Heart right ventricle (tissue), 16 donors: Measurements from ENCODE around the gene TLE5. TPM values are rescaled to one million over a fixed set of nuclear protein-coding genes. Genes with fewer than 3 reads are reported as not detected.
A peak's percentile ranks its signal among the peaks of the same experiment; 100 is the strongest.
"Not testable (repeated sequence)": the region's sequence is repeated elsewhere in the genome, so short reads cannot be mapped to it uniquely, and the experiment has no call there.

Experiments
- ATAC-seq, 8 donors: fragments of 200-7000 bp; cut with Tn5 transposase; one replicate each; pipeline ENCODE4 v1.9.1; 2020; ENCODE audit warnings: mild to moderate bottlenecking in 8 of 8, moderate library complexity in 8 of 8, moderate number of reproducible peaks in 1 of 8
- DNase-seq, 2 donors: peaks; one replicate each; pipeline ENCODE4 v3.0.0-alpha.2; 2020
- H3K27ac ChIP-seq, 10 donors: fragments of 200-600 bp; sonication (generic) in 2 of 10; one replicate each; pipeline versions ENCODE4 v1.5.0 to v1.8.0; 2020 to 2022; ENCODE audit warnings: mild to moderate bottlenecking in 3 of 10
- H3K27me3 ChIP-seq, 7 donors: fragments of 200-600 bp; one replicate each; pipeline ENCODE4 v1.8.0; 2021 to 2022; ENCODE audit warnings: mild to moderate bottlenecking in 2 of 7
- H3K36me3 ChIP-seq, 9 donors: fragments of 200-600 bp; sonication (generic) in 1 of 9; one replicate each; pipeline versions ENCODE4 v1.5.0 to v1.8.0; 2020 to 2022; ENCODE audit warnings: mild to moderate bottlenecking in 2 of 9
- H3K4me1 ChIP-seq, 9 donors: fragments of 200-600 bp; sonication (generic) in 1 of 9; one replicate each; pipeline versions ENCODE4 v1.5.0 to v1.8.0; 2020 to 2022; ENCODE audit warnings: mild to moderate bottlenecking in 4 of 9
- H3K4me3 ChIP-seq, 10 donors: fragments of 200-600 bp; sonication (generic) in 2 of 10; one replicate each; pipeline versions ENCODE4 v1.5.0 to v1.8.0; 2020 to 2022; ENCODE audit warnings: mild to moderate bottlenecking in 7 of 10, moderate library complexity in 2 of 10
- H3K9me3 ChIP-seq, 11 donors: fragments of 200-600 bp in 10 of 11; sonication (generic) in 2 of 11; one replicate each; pipeline versions ENCODE4 v1.5.0 to v1.8.0; 2013 to 2022; ENCODE audit warnings: mild to moderate bottlenecking in 2 of 11, control low read depth in 1 of 11, moderate library complexity in 1 of 11
- CTCF ChIP-seq, 9 donors: fragments of 200-600 bp; sonication (generic) in 2 of 9; IDR thresholded peaks; one replicate each; pipeline versions ENCODE4 v1.5.0 to v1.8.0; 2021 to 2022; ENCODE audit warnings: antibody characterized with exemption in 9 of 9, mild to moderate bottlenecking in 5 of 9, moderate library complexity in 1 of 9
- WGBS, 2 donors: extraction: QIAGEN DNeasy Blood & Tissue Kit; methylation state at CpG; one replicate each; pipeline ENCODE4 v1.1.7; 2013; ENCODE audit warnings: inconsistent platforms in 1 of 2; 5-methylcytosine and 5-hydroxymethylcytosine counted together
- intact Hi-C, 10 donors: fragments of 100-400 bp; cut with DNase I; formaldehyde crosslinking; loops; one replicate each; pipeline versions ENCODE4 v1.11.1 to v1.14.2; 2022
- polyA plus RNA-seq, 2 donors: library from polyadenylated mRNA; stranded (reverse); fragments of 200-250 nt; gene quantifications; one replicate each; pipeline ENCODE4 v1.2.3, GENCODE V29; 2013
- total RNA-seq, 10 donors: library from RNA; stranded (reverse); fragmentation: NEBNext Ultra II Directional in 3 of 10; extraction: Animal tissue kit (Norgen Biotek cat#: 25700) in 3 of 10; gene quantifications; one replicate each; pipeline versions ENCODE4 v1.2.1 to v1.2.4, GENCODE V29; 2021 to 2023
- donor health status: Arrhythmogenic right ventricular cardiomyopathy.
- donor health status: ischemic (EF 13 %, LVEDD 7.1; RV severe dilation, severe dysfunction).
- donor health status: healthy with polysubstance abuse.
- donor health status: DM: no; HTN: yes; CAD: no.
- donor health status: DM: no; HTN: no; CAD: no.
- donor health status: ischemic (EF 25% LVEDD 6.9; RV normal size, moderate dysfunction).
- donor health status: ischemic (EF 25% LVEDD 5.7; RV mildly dilated, moderate dysfunction).
- donor health status: healthy.
- donor health status: DM: yes; HTN: yes; CAD: no.
- donor health status: Ischemic cardiomyopathy.
- donor health status: ischemic (EF 35%, LVEDD 5.7; RV mildly dilated, moderate dysfunction).
- donor health status: nonischemic (EF 11% LVEDD 7.7; RV severe dilation, severe dysfunction).
- donor health status: DM: yes; HTN: yes; CAD: no.
- donor health status: PGD.
- donor health status: ischemic (EF 29% LVEDD 5.4; RV normal size, mild dysfunction).
- donor health status: nonischemic (EF 23%, LVEDD 6.1; RV moderate dilation, normal function).

Gene TLE5
- total and polyA plus RNA-seq, 12 donors: 653 to 1,254 (median 758) TPM

GRCh38 chr19:3015126-3016057 is 46.9 kb downstream of the TLE5 start:
- Histone ChIP-seq H3K4me3 (no peak overlapping the region), H3K9me3 (no peaks in the 10 kb centered on the region), H3K27ac (no peak overlapping the region), H3K4me1 (no peaks in the 10 kb centered on the region), H3K27me3 (no peaks in the 10 kb centered on the region), H3K36me3 (peaks cover 0 to 73% (median 4%) of the 10 kb centered on the region in 9 donors)
- intact Hi-C loops: no loop called here
- WGBS, 2 donors: 94% methylated on average over 22 of the region's 22 CpGs
- ATAC-seq (no peak), DNase-seq (no peak)
- no peak for TF ChIP-seq CTCF (IDR thresholded peaks at IDR 0.05)

GRCh38 chr19:3014135-3014534 is 48.2 kb downstream of the TLE5 start:
- Histone ChIP-seq H3K4me3 (no peak overlapping the region), H3K9me3 (no peaks in the 10 kb centered on the region), H3K27ac (no peak overlapping the region), H3K27me3 (no peaks in the 10 kb centered on the region), H3K4me1 (no peaks in the 10 kb centered on the region), H3K36me3 (peaks cover 0 to 76% (median 8%) of the 10 kb centered on the region in 9 donors)
- intact Hi-C loops: no loop called here
- ATAC-seq (no peak), DNase-seq (no peak)
- WGBS, 2 donors: 99% methylated on average over 8 of the region's 8 CpGs
- TF ChIP-seq CTCF (IDR thresholded peaks at IDR 0.05): no peak

GRCh38 chr19:3013263-3013725 is 49.0 kb downstream of the TLE5 start:
- Histone ChIP-seq H3K9me3 (no peaks in the 10 kb centered on the region), H3K36me3 (peaks cover 0 to 81% (median 9%) of the 10 kb centered on the region in 9 donors), H3K4me1 (no peaks in the 10 kb centered on the region), H3K4me3 (no peak overlapping the region), H3K27me3 (no peaks in the 10 kb centered on the region), H3K27ac (no peak overlapping the region)
- DNase-seq (no peak), ATAC-seq (no peak)
- WGBS, 2 donors: 79 to 84% methylated on average over 7 of the region's 7 CpGs
- no peak for TF ChIP-seq CTCF (IDR thresholded peaks at IDR 0.05)
- intact Hi-C loops: no loop called here

- Histone ChIP-seq H3K9me3 (no peaks in the 10 kb centered on the region), H3K27ac (no peak overlapping the region), H3K4me1 (no peaks in the 10 kb centered on the region), H3K36me3 (peaks cover 0 to 87% (median 9%) of the 10 kb centered on the region in 9 donors), H3K27me3 (no peaks in the 10 kb centered on the region), H3K4me3 (no peak overlapping the region)
- no peak for TF ChIP-seq CTCF (IDR thresholded peaks at IDR 0.05)
- intact Hi-C loops: no loop called here
- ATAC-seq (peak in 1 of 8 donors; percentile 16), DNase-seq (no peak)
- 70 to 73% methylated on average over 16 of the region's 16 CpGs for WGBS, 2 donors
Measured at GRCh38 chr19:3012621-3013262, 49.6 kb downstream of the TLE5 start.

GRCh38 chr19:3012059-3012458 is 50.2 kb downstream of the TLE5 start:
- DNase-seq, H3K4me3 ChIP-seq, ATAC-seq, H3K9me3 ChIP-seq, H3K27ac ChIP-seq, H3K4me1 ChIP-seq, H3K27me3 ChIP-seq, intact Hi-C loops: not testable (repeated sequence)
- peaks cover 0 to 90% (median 14%) of the 10 kb centered on the region in 9 donors for H3K36me3 ChIP-seq
- WGBS, 2 donors: 86 to 88% methylated on average over 13 of the region's 13 CpGs
